Measurements from ENCODE around the gene PRDM7. TPM values are rescaled to one million over a fixed set of nuclear protein-coding genes. Genes with fewer than 3 reads are reported as not detected.
"Not testable (repeated sequence)": the region's sequence is repeated elsewhere in the genome, so short reads cannot be mapped to it uniquely, and the experiment has no call there.

The PRDM7 gene
- total RNA-seq, 1 experiment from 2014 or later, result not detected

DNA sequence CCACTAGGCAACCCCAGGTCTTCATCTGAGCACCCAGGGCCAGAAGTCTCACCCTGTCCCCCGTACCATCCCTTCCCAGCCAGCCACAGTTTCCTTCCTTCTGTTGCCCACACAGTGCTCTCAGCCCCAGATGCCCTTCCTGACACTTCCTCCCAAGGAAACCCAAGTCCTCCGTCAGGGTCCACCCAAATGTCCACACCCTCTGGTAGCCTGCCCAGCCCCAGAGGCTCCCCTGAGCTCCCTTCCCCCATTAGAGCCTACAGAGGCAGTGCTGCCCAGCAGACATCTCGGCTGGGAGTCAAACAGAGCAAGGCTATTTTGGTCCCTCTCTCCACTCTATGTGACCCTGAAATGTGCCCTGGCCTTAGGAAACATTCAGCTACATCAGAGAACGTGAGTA lies 23.7 kb upstream of the PRDM7 start:
- DNase-seq (ENCODE audit: unreplicated experiment); H3K4me1 Mint-ChIP-seq (ENCODE audit: insufficient read depth, unreplicated experiment); H3K9me3 Mint-ChIP-seq (ENCODE audit: unreplicated experiment); H3K27ac Mint-ChIP-seq (ENCODE audit: low read depth, unreplicated experiment); intact Hi-C loops (cut with micrococcal nuclease); BruUV-seq (replicated peaks); POLR2A ChIA-PET; H3K27me3 Mint-ChIP-seq (ENCODE audit: insufficient read depth, unreplicated experiment); CTCF ChIA-PET; H3K4me3 Mint-ChIP-seq (ENCODE audit: unreplicated experiment); H3K36me3 Mint-ChIP-seq (ENCODE audit: insufficient read depth, unreplicated experiment): not testable (repeated sequence)

DNA sequence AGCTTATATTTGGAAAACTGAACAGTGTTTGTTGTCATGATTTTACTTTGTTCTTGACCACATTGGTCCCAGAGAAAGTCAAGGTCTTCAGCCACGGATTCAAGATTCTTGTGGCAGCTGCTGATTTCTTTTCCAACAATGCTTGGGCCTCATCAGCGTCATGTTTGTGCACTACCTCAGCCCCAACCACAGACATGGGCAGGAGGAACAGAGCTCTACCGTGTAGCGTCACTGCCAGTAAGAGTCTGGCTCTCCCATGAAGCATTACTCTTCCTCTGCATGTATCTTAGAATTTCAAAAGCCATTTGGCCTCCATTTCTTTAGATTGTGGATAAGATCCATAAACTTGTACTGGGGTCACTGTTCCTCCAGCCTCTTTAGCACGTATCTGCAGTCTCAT lies 23.1 kb upstream of the PRDM7 start:
- H3K27ac Mint-ChIP-seq (ENCODE audit: low read depth, unreplicated experiment); CTCF ChIA-PET; H3K36me3 Mint-ChIP-seq (ENCODE audit: insufficient read depth, unreplicated experiment); POLR2A ChIA-PET; H3K27me3 Mint-ChIP-seq (ENCODE audit: insufficient read depth, unreplicated experiment); H3K4me3 Mint-ChIP-seq (ENCODE audit: unreplicated experiment); H3K9me3 Mint-ChIP-seq (ENCODE audit: unreplicated experiment); intact Hi-C loops (cut with micrococcal nuclease); H3K4me1 Mint-ChIP-seq (ENCODE audit: insufficient read depth, unreplicated experiment); BruUV-seq (replicated peaks); DNase-seq (ENCODE audit: unreplicated experiment): not testable (repeated sequence)

DNA sequence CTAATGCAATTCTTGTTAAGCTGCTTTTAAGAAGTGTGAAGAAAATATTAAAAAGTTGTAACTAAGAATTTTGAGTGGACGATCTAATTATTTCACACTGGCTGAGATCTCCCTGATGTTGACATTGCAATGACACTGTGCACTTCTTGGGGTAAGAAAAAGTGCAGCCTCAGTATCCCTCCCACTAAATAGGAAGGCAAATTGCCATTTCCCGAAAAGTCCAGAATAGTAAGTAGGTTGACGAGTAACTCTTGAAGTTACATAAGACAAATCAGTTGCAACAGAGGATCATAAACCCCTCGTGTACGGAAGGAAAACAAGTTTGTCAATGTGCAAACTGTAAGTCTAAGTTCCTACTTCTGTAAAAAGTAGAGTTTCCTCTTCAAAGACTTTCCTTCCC lies 21.8 kb upstream of the PRDM7 start:
- H3K4me1 Mint-ChIP-seq (ENCODE audit: insufficient read depth, unreplicated experiment); intact Hi-C loops (cut with micrococcal nuclease); H3K27ac Mint-ChIP-seq (ENCODE audit: low read depth, unreplicated experiment); BruUV-seq (replicated peaks); H3K9me3 Mint-ChIP-seq (ENCODE audit: unreplicated experiment); DNase-seq (ENCODE audit: unreplicated experiment); H3K27me3 Mint-ChIP-seq (ENCODE audit: insufficient read depth, unreplicated experiment); CTCF ChIA-PET; H3K4me3 Mint-ChIP-seq (ENCODE audit: unreplicated experiment); POLR2A ChIA-PET; H3K36me3 Mint-ChIP-seq (ENCODE audit: insufficient read depth, unreplicated experiment): not testable (repeated sequence)

DNA sequence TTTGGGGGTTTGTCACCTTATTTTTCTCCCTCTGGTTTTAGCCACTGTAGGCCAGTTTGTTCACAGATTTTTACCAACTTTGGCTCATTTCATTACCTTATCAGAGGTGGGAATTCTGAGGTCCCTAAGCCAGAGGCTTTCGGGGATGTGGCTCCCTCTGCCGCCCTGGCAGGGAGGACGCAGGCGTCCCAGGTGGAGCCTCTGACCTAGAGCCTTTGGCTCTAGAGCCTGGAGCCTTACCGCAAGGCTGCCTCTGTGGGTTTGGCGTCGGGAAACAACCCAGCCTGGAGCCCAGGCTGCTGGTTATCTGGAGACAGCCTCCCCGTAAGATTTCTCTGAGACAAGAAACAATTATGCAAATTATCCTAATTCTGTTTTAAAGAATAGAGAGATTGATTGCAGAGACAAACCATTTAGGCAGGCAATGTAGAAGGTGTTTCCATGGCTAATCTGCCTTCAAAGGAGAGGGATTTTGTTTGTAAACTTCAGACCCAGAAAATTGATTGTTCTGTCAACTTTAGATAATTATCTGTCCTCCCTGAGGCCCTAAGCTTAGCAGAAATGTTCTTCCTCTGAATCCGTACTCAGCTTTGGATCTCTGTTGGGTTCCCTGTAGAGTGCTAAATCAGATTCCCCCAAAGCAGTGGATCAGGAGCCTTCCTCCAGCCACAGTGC lies 20.0 kb upstream of the PRDM7 start:
- CTCF ChIA-PET; DNase-seq (ENCODE audit: unreplicated experiment); H3K36me3 Mint-ChIP-seq (ENCODE audit: insufficient read depth, unreplicated experiment); H3K4me1 Mint-ChIP-seq (ENCODE audit: insufficient read depth, unreplicated experiment); POLR2A ChIA-PET; H3K27ac Mint-ChIP-seq (ENCODE audit: low read depth, unreplicated experiment); H3K27me3 Mint-ChIP-seq (ENCODE audit: insufficient read depth, unreplicated experiment); BruUV-seq (replicated peaks); H3K4me3 Mint-ChIP-seq (ENCODE audit: unreplicated experiment); H3K9me3 Mint-ChIP-seq (ENCODE audit: unreplicated experiment); intact Hi-C loops (cut with micrococcal nuclease): not testable (repeated sequence)

GRCh38 chr16:90094791-90095190 lies 17.7 kb upstream of the PRDM7 start:
- H3K27ac Mint-ChIP-seq (ENCODE audit: low read depth, unreplicated experiment); DNase-seq (ENCODE audit: unreplicated experiment); H3K9me3 Mint-ChIP-seq (ENCODE audit: unreplicated experiment); BruUV-seq (replicated peaks); H3K27me3 Mint-ChIP-seq (ENCODE audit: insufficient read depth, unreplicated experiment); POLR2A ChIA-PET; H3K36me3 Mint-ChIP-seq (ENCODE audit: insufficient read depth, unreplicated experiment); intact Hi-C loops (cut with micrococcal nuclease); H3K4me1 Mint-ChIP-seq (ENCODE audit: insufficient read depth, unreplicated experiment); H3K4me3 Mint-ChIP-seq (ENCODE audit: unreplicated experiment): not testable (repeated sequence)
- CTCF ChIA-PET, result interaction anchor here (0.7 to 1.1 kb wide), 2 partner anchors 11 to 13 kb away, joined by 3 to 4 read pairs; no protein-coding TSS in a partner anchor

GRCh38 chr16:90094296-90094695 lies 17.2 kb upstream of the PRDM7 start:
- intact Hi-C loops (cut with micrococcal nuclease), result not testable (repeated sequence)

DNA sequence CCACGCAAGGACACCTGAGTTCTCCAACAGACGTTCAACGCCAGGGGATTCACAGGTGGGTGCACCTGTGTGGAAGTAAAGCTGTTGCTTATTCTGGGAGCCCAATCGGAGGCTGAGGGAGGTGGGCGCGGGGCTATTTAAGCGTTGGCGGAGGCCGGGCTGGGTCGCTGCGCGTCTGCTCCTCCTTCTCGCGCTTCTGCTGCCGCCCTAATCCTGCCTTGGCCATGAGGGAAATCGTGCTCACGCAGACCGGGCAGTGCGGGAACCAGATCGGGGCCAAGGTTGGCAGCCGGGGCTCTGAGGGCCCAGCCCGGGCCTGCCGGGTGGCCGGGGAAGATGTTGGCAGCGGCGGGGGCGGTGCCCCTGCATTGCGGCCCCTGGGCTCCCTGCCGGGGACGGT lies 16.7 kb upstream of the PRDM7 start:
- H3K9me3 Mint-ChIP-seq (ENCODE audit: unreplicated experiment); H3K27ac Mint-ChIP-seq (ENCODE audit: low read depth, unreplicated experiment); BruUV-seq (replicated peaks); H3K27me3 Mint-ChIP-seq (ENCODE audit: insufficient read depth, unreplicated experiment); intact Hi-C loops (cut with micrococcal nuclease); POLR2A ChIA-PET; H3K36me3 Mint-ChIP-seq (ENCODE audit: insufficient read depth, unreplicated experiment); H3K4me1 Mint-ChIP-seq (ENCODE audit: insufficient read depth, unreplicated experiment); H3K4me3 Mint-ChIP-seq (ENCODE audit: unreplicated experiment); DNase-seq (ENCODE audit: unreplicated experiment): not testable (repeated sequence)
- CTCF ChIA-PET, result interaction anchor here (1.2 to 1.3 kb wide), 2 partner anchors 11 to 12 kb away, joined by 3 to 4 read pairs; no protein-coding TSS in a partner anchor

More at GRCh38 chr16:90094296-90094695, 17.2 kb upstream of the PRDM7 start:
- H3K4me1 Mint-ChIP-seq (ENCODE audit: insufficient read depth, unreplicated experiment); H3K9me3 Mint-ChIP-seq (ENCODE audit: unreplicated experiment); CTCF ChIA-PET; H3K27ac Mint-ChIP-seq (ENCODE audit: low read depth, unreplicated experiment); H3K36me3 Mint-ChIP-seq (ENCODE audit: insufficient read depth, unreplicated experiment); H3K27me3 Mint-ChIP-seq (ENCODE audit: insufficient read depth, unreplicated experiment); BruUV-seq (replicated peaks); H3K4me3 Mint-ChIP-seq (ENCODE audit: unreplicated experiment); DNase-seq (ENCODE audit: unreplicated experiment); POLR2A ChIA-PET: not testable (repeated sequence)

GRCh38 chr16:90092781-90093180 lies 15.7 kb upstream of the PRDM7 start:
- POLR2A ChIA-PET; H3K36me3 Mint-ChIP-seq (ENCODE audit: insufficient read depth, unreplicated experiment); DNase-seq (ENCODE audit: unreplicated experiment); H3K9me3 Mint-ChIP-seq (ENCODE audit: unreplicated experiment); H3K4me3 Mint-ChIP-seq (ENCODE audit: unreplicated experiment); H3K27ac Mint-ChIP-seq (ENCODE audit: low read depth, unreplicated experiment); H3K4me1 Mint-ChIP-seq (ENCODE audit: insufficient read depth, unreplicated experiment); intact Hi-C loops (cut with micrococcal nuclease); BruUV-seq (replicated peaks): not testable (repeated sequence)
- peaks cover 14% of the 10 kb centered on the region for H3K27me3 Mint-ChIP-seq (ENCODE audit: insufficient read depth, unreplicated experiment)
- CTCF ChIA-PET, result interaction anchor here (1.2 to 1.3 kb wide), 2 partner anchors 10 to 11 kb away, joined by 3 to 4 read pairs; no protein-coding TSS in a partner anchor
